Neural progenitor cell (in vitro differentiated cells): Measurements from ENCODE around the gene ARHGAP4.

Source experiments
- CTCF ChIP-seq: fragments of 200-600 bp; sonication (generic); IDR thresholded peaks from 2 replicates; pipeline ENCODE4 v1.5.1; 2017; ENCODE audit warnings: antibody characterized with exemption, mild to moderate bottlenecking
- EZH2 ChIP-seq: fragments of 200-600 bp; sonication (generic); IDR thresholded peaks from 2 replicates; pipeline ENCODE4 v1.6.1; 2017; ENCODE audit warnings: antibody characterized with exemption, mild to moderate bottlenecking, moderate library complexity

- TF ChIP-seq EZH2: no peak
- TF ChIP-seq CTCF: no peak
Measured at GRCh38 chrX:153909980-153910360, 16.1 kb downstream of the ARHGAP4 start.
